GM18867 (cell line): ENCODE results near the gene POU2F1.
A peak's percentile ranks its signal among the peaks of the same experiment; 100 is the strongest.

Source experiments
- ATAC-seq: cut with Tn5 transposase; IDR thresholded peaks from one replicate; pipeline ENCODE4 v1.9.1; 2021; ENCODE audit warnings: mild to moderate bottlenecking, moderate library complexity; ENCODE audit not compliant: unreplicated experiment

POU2F1 gene

GRCh38 chr1:167266965-167267364, 46.3 kb downstream of the POU2F1 start:
- no peak for ATAC-seq

DNA sequence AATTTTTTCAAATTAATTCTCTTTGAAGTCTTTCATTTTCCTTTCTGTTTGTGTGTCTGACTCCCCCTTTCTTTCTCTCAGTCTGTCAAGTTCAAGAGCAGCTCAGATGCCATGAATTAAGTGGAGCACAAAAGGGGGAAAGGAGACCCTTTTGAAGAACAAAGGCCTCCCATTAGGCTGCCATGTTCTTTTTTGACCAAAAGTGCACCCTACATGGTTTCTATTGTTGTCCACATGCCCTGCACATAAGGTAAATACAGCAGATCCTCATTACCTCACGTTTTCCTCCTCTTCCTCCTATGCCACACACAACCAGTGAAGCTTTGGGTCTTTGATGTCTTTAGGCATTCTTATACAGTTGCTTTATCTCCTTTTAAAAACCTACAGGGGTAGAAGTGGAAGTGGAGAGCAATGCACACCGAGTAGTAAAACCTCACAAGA, 47.7 kb downstream of the POU2F1 start:
- ATAC-seq = no peak

GRCh38 chr1:167270349-167271092, 49.8 kb downstream of the POU2F1 start:
- ATAC-seq = no peak

DNA sequence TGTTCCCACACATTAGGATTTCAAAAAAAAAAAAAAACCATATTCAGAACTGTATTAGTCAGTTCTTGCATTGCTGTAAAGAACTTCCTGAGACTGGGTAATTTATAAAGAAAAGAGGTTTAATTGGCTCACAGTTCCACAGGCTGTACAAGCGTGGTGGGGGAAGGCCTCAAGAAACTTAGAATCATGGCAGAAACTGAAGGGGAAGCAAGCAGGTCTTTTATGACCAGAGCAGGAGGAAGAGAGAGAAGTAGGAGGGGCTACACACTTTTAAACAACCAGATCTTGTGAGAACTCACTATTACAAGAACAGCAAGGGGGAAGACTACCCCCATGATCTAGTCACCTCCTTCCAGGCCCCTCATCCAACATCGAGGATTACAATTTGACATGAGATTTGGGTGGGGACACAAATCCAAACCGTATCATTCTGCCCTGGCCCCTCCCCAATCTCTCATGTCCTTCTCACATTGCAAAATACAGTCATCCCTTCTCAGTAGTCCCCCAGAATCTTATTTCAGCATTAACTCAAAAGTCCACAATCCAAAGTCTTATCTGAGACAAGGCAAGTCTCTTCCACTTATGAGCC, 51.8 kb downstream of the POU2F1 start:
- no peak for ATAC-seq

DNA sequence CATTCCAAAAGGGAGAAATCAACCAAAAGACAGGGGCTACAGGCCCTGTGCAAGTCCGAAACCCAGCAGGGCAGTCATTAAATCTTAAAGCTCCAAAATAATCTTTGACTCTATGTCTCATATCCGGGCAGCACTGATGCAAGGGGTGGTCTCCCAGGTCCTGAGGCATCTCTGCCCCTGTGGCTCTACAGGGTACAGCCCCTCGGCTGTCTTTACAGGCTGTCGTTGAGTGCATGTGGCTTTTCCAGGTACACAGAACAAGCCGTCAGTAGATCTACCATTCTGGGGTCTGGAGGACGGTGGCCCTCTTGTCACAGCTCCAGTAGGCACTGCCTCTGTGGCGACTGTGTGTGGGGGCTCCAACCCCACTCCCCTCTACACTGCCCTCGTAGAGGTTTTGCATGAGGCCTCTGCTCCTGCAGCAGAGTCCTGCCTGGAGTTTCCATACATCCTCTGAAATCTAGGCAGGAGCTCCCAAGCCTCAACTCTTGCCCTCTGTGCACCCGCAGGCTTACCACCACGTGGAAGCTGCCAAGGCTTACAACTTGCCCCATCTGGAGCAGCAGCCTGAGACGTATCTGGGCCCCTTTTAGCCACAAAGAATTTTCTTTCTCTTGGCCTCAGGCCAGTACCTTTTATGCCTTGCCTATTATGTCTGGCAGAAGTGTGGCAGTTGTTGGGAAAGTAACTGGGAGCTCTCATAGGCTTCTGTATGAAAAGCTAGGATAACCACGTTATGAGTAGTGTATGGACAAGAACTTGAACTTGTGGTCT, 52.5 kb downstream of the POU2F1 start:
- ATAC-seq = no peak

DNA sequence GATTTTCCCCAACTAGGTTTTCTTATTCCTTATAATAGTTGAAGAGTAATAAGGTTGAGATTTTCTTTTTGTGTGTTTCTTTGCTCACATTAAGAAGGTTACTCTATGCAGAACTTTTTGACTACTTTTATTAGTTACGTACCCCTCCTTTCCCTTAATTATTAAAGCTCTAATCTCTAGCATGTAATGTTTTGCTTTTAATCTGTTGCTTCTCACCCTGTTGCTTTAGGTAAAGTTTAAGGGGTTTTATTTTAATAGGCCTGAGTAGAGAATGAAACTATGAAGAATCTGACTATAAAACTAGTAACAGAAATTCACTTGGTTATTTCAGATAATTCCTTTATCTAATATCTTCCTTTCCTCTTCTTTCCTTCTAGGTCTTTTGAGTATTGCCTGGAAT, 53.4 kb downstream of the POU2F1 start:
- ATAC-seq = no peak

- peak; percentile 97 for ATAC-seq
These were observed 56.3 kb downstream of the POU2F1 start for GRCh38 chr1:167276969-167277368.

DNA sequence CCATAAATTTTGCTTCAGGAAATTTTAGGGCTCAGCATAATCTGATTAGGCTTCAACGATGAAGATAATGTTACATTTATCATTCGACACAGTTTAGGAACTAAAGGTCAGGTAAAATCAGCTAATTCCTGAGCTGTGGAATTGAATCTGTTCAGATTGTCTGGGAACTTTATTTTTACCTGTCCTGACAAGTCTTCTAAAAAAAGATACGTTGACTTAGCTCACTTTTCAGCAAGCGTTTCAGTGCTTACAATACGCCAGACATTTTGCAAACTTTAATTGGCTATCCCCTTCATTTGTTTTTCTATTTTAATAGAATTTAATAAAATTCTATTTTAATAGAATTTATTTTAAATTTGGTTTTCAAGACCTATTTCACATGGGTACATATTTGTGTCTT, 57.8 kb downstream of the POU2F1 start:
- no peak for ATAC-seq

- no peak for ATAC-seq
These were observed 60.2 kb downstream of the POU2F1 start for GRCh38 chr1:167280912-167281311.

- ATAC-seq = no peak
These were observed 67.8 kb downstream of the POU2F1 start for GRCh38 chr1:167288390-167289074.

DNA sequence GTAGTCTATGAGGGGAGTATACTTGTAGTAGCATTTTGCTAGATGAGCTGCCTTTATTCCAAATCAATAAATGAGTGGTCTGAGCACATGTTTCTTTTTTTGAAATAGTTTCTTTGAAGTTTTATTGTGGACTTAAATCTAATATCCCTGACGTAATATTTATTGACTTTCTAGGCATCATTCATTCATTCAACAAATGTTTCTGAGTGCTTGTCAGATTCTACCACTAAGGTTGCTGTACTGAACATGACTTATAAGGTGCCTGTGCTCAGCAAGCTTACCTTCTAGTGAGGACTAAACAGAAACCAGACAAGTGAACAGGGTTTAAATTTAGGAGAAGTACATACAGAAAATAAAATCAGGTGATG, 68.4 kb downstream of the POU2F1 start:
- ATAC-seq = no peak

DNA sequence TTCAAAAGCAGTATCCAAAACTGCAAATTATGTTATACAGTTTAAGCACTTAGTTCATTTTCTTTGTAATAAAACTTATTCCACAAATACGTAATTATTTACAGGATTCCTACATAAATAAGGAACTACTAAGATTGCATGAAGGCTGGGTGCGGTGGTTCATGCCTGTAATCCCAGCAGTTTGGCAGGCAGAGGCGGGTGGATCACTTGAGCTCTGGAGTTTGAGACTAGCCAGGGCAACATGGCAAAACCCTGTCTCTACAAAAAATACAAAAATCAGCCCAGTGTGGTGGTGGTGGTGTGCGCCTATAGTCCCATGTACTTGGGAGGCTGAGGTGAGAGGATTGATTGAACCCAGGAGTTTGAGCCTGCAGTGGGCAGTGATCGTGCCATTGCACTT, 69.3 kb downstream of the POU2F1 start:
- no peak for ATAC-seq

GRCh38 chr1:167291539-167292185, 71.0 kb downstream of the POU2F1 start:
- ATAC-seq = no peak

GRCh38 chr1:167292216-167292615, 71.5 kb downstream of the POU2F1 start:
- ATAC-seq = no peak

DNA sequence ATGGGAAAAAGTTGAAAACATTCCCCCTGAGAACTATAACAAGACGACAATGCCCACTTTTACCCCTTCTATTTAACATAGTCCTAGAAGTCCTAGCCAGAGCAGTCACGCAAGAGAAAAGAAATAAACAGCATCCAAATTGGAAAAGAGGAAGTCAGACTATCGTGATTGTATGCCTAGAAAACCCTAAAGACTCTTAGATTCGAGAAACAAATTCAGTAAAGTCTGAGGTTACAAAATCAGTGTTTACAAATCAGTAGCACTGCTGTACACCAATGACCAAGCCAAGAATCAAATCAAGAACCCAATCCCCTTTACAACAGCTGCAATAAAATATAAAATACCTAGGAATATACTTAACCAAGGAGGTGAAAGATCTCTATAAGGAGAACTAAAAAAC, 72.4 kb downstream of the POU2F1 start:
- no peak for ATAC-seq

DNA sequence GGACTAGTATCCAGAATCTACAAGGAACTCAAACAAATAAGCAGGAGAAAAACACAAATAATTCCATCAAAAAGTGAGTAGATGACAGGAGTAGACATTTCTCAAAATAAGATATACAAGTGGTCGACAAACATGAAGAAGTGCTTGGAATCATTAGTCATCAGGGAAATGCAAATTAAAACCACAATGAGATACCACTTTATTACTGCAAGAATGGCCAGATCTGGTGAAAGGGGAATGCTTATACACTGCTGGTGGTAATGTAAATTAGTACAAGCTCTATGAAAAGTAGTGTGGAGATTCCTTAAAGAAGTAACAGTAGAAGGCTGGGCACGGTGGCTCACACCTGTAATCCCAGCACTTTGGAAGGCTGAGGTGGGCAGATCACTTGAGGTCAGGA, 73.8 kb downstream of the POU2F1 start:
- ATAC-seq = no peak

DNA sequence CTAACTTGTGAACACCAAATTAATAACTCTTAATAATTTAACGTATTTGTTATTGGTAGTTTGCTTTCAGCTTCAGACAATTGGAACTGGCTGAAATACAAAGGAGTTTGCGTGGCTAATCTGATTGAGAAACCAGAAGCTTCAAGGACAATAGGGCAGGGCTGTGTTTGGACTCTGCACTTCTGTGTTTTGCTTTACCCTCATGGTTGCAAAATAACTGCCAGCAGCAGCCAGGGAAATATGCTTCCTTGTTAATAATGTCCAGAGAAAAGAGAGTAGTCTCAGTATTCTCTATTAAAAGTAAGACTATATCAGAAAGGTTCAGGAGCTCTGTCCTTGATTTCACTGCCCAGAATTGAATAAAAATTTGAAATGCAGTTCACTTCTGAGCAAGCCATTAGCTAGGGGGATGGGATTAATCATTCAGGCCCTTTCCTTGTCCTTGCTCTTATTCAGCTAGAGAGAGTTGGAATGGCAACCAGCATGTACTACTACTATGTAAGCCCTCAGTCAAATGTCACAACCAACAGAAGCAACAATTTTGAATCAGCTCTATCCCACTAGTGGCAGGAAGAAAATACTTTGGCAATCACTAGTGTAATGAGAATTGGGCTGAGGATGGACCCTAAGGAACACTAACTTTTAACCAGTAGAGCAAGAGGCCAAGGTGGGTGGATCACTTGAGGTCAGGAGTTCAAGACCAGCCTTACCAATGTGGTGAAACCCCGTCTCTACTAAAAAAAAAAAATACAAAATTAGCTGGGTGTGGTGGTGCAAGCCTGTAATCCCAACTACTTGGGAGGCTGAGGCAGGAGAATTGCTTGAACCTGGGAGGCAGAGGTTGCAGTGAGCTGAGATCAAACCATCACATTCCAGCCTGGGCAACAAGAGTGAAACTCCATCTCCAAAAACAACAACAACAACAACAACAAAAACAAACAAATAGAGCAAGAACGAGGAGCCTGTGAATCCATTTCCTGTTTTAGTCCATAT, 76.8 kb downstream of the POU2F1 start:
- no peak for ATAC-seq

GRCh38 chr1:167298325-167298724, 77.6 kb downstream of the POU2F1 start:
- no peak for ATAC-seq

GRCh38 chr1:167301355-167301754, 80.7 kb downstream of the POU2F1 start:
- no peak for ATAC-seq

DNA sequence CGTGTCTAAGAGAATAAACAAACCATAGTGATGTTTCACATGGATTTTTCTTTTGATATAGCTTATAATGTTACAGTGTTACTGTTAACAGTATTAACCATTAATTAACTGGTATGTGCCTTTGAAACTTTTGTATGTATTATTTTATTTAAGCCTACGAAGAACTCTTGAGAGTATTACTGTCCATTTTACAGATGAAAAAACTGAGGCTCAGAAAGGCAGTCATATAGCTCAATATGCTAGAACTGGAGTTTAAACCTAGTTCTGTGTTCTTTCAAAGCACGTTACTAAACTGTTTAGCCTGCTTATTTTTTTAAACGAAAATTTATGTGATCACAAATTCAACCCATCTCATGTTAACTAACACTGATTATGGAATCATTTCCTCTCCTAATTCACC, 83.5 kb downstream of the POU2F1 start:
- no peak for ATAC-seq
